ENCODE data around the gene ANGPTL2. TPM values are rescaled to one million over a fixed set of nuclear protein-coding genes. Genes with fewer than 3 reads are reported as not detected.

Gene ANGPTL2
- total and polyA plus RNA-seq, 9 donors, result 36.5 to 104 (median 68.6) TPM

- WGBS (ENCODE audit: insufficient coverage), result 91% methylated on average over 16 of the region's 27 CpGs
- H3K27ac ChIP-seq (ENCODE audit: low read length), result peak overlapping the region; percentile 35
- no peaks in the 10 kb centered on the region for H3K27me3 ChIP-seq (ENCODE audit: control insufficient read depth, insufficient read depth, low read length)
- no peak for DNase-seq
- H3K4me3 ChIP-seq (ENCODE audit: low read length), result no peak overlapping the region
- peaks cover 63% of the 10 kb centered on the region for H3K36me3 ChIP-seq (ENCODE audit: control insufficient read depth, insufficient read depth, low read length)
- H3K9me3 ChIP-seq (replicated peaks; ENCODE audit: control insufficient read depth, low read depth, low read length), result no peaks in the 10 kb centered on the region
- peaks cover 12% of the 10 kb centered on the region for H3K4me1 ChIP-seq (ENCODE audit: control insufficient read depth, insufficient read depth, low read length)
Observed at GRCh38 chr9:127088724-127089615, 33.5 kb downstream of the ANGPTL2 start.

- H3K4me3 ChIP-seq (ENCODE audit: low read length), result no peak overlapping the region
- no peak for DNase-seq
- no peak overlapping the region for H3K27ac ChIP-seq (ENCODE audit: low read length)
- no peaks in the 10 kb centered on the region for H3K27me3 ChIP-seq (ENCODE audit: control insufficient read depth, insufficient read depth, low read length)
- 93% methylated on average over 6 of the region's 8 CpGs for WGBS (ENCODE audit: insufficient coverage)
- H3K36me3 ChIP-seq (ENCODE audit: control insufficient read depth, insufficient read depth, low read length), result peaks cover 52% of the 10 kb centered on the region
- peaks cover 22% of the 10 kb centered on the region for H3K4me1 ChIP-seq (ENCODE audit: control insufficient read depth, insufficient read depth, low read length)
- H3K9me3 ChIP-seq (replicated peaks; ENCODE audit: control insufficient read depth, low read depth, low read length), result no peaks in the 10 kb centered on the region
Observed at GRCh38 chr9:127087836-127088235, 34.6 kb downstream of the ANGPTL2 start.

- DNase-seq, result no peak
- H3K4me3 ChIP-seq (ENCODE audit: low read length), result no peak overlapping the region
- no peak overlapping the region for H3K27ac ChIP-seq (ENCODE audit: low read length)
- H3K27me3 ChIP-seq (ENCODE audit: control insufficient read depth, insufficient read depth, low read length), result no peaks in the 10 kb centered on the region
- no peaks in the 10 kb centered on the region for H3K9me3 ChIP-seq (replicated peaks; ENCODE audit: control insufficient read depth, low read depth, low read length)
- H3K36me3 ChIP-seq (ENCODE audit: control insufficient read depth, insufficient read depth, low read length), result peaks cover 48% of the 10 kb centered on the region
- WGBS (ENCODE audit: insufficient coverage), result 97% methylated on average over 4 of the region's 6 CpGs
- H3K4me1 ChIP-seq (ENCODE audit: control insufficient read depth, insufficient read depth, low read length), result peaks cover 24% of the 10 kb centered on the region
Observed at GRCh38 chr9:127087411-127087810, 35.0 kb downstream of the ANGPTL2 start.

GRCh38 chr9:127086771-127087170 lies 35.7 kb downstream of the ANGPTL2 start:
- Histone ChIP-seq H3K36me3 (ENCODE audit: control insufficient read depth, insufficient read depth, low read length) (peaks cover 42% of the 10 kb centered on the region), H3K4me3 (ENCODE audit: low read length) (no peak overlapping the region), H3K9me3 (replicated peaks; ENCODE audit: control insufficient read depth, low read depth, low read length) (no peaks in the 10 kb centered on the region), H3K27me3 (ENCODE audit: control insufficient read depth, insufficient read depth, low read length) (no peaks in the 10 kb centered on the region), H3K27ac (ENCODE audit: low read length) (no peak overlapping the region), H3K4me1 (ENCODE audit: control insufficient read depth, insufficient read depth, low read length) (peaks cover 19% of the 10 kb centered on the region)
- 95% methylated on average over 4 of the region's 4 CpGs for WGBS (ENCODE audit: insufficient coverage)
- DNase-seq, result no peak

GRCh38 chr9:127085186-127085585 lies 37.2 kb downstream of the ANGPTL2 start:
- no peak for DNase-seq
- peaks cover 15% of the 10 kb centered on the region for H3K4me1 ChIP-seq (ENCODE audit: control insufficient read depth, insufficient read depth, low read length)
- peaks cover 28% of the 10 kb centered on the region for H3K36me3 ChIP-seq (ENCODE audit: control insufficient read depth, insufficient read depth, low read length)
- no peak overlapping the region for H3K27ac ChIP-seq (ENCODE audit: low read length)
- no peaks in the 10 kb centered on the region for H3K9me3 ChIP-seq (replicated peaks; ENCODE audit: control insufficient read depth, low read depth, low read length)
- H3K4me3 ChIP-seq (ENCODE audit: low read length), result no peak overlapping the region
- no peaks in the 10 kb centered on the region for H3K27me3 ChIP-seq (ENCODE audit: control insufficient read depth, insufficient read depth, low read length)
- WGBS (ENCODE audit: insufficient coverage), result 100% methylated on average over 2 of the region's 2 CpGs

GRCh38 chr9:127084076-127085039 lies 38.1 kb downstream of the ANGPTL2 start:
- Histone ChIP-seq H3K4me1 (ENCODE audit: control insufficient read depth, insufficient read depth, low read length) (peaks cover 15% of the 10 kb centered on the region), H3K36me3 (ENCODE audit: control insufficient read depth, insufficient read depth, low read length) (peaks cover 25% of the 10 kb centered on the region), H3K27me3 (ENCODE audit: control insufficient read depth, insufficient read depth, low read length) (no peaks in the 10 kb centered on the region), H3K4me3 (ENCODE audit: low read length) (no peak overlapping the region), H3K27ac (ENCODE audit: low read length) (no peak overlapping the region), H3K9me3 (replicated peaks; ENCODE audit: control insufficient read depth, low read depth, low read length) (no peaks in the 10 kb centered on the region)
- DNase-seq, result no peak
- WGBS (ENCODE audit: insufficient coverage), result 91% methylated on average over 7 of the region's 12 CpGs

- no peaks in the 10 kb centered on the region for H3K27me3 ChIP-seq (ENCODE audit: control insufficient read depth, insufficient read depth, low read length)
- no peak overlapping the region for H3K27ac ChIP-seq (ENCODE audit: low read length)
- 57% methylated on average over 5 of the region's 5 CpGs for WGBS (ENCODE audit: insufficient coverage)
Observed at GRCh38 chr9:127083138-127083980, 39.1 kb downstream of the ANGPTL2 start.

GRCh38 chr9:127081250-127082185 lies 40.9 kb downstream of the ANGPTL2 start:
- DNase-seq, result no peak
- 100% methylated on average over 5 of the region's 8 CpGs for WGBS (ENCODE audit: insufficient coverage)
- no peaks in the 10 kb centered on the region for H3K9me3 ChIP-seq (replicated peaks; ENCODE audit: control insufficient read depth, low read depth, low read length)
- no peaks in the 10 kb centered on the region for H3K27me3 ChIP-seq (ENCODE audit: control insufficient read depth, insufficient read depth, low read length)
- no peak overlapping the region for H3K27ac ChIP-seq (ENCODE audit: low read length)
- no peak overlapping the region for H3K4me3 ChIP-seq (ENCODE audit: low read length)
- no peaks in the 10 kb centered on the region for H3K36me3 ChIP-seq (ENCODE audit: control insufficient read depth, insufficient read depth, low read length)
- peaks cover 21% of the 10 kb centered on the region for H3K4me1 ChIP-seq (ENCODE audit: control insufficient read depth, insufficient read depth, low read length)

More at GRCh38 chr9:127083138-127083980, 39.1 kb downstream of the ANGPTL2 start:
- H3K36me3 ChIP-seq (ENCODE audit: control insufficient read depth, insufficient read depth, low read length), result peaks cover 16% of the 10 kb centered on the region
- H3K4me1 ChIP-seq (ENCODE audit: control insufficient read depth, insufficient read depth, low read length), result peaks cover 12% of the 10 kb centered on the region
- peak; percentile 58 for DNase-seq
- no peak overlapping the region for H3K4me3 ChIP-seq (ENCODE audit: low read length)
- no peaks in the 10 kb centered on the region for H3K9me3 ChIP-seq (replicated peaks; ENCODE audit: control insufficient read depth, low read depth, low read length)
